SK-N-SH (cell line): Measurements from ENCODE around the gene APOF. TPM values are rescaled to one million over a fixed set of nuclear protein-coding genes. Genes with fewer than 3 reads are reported as not detected.

Experiments used
- CTCF ChIA-PET: fragments of 300-600, 350-600 bp; formaldehyde crosslinking; extraction: SDS; loops from one replicate; lab custom pipeline; 2021; lab: Yijun Ruan, JAX
- POLR2A ChIA-PET: fragments of 350-600 bp; sonication (Branson Sonifier 250); formaldehyde crosslinking; extraction: SDS; loops from one replicate; lab custom pipeline; 2020; ENCODE audit warnings: antibody characterized with exemption, inconsistent platforms; lab: Yijun Ruan, JAX
- DNase-seq: peaks from one replicate; pipeline ENCODE4 v3.0.0; 2012
- H2AFZ ChIP-seq: fragments of 200-600 bp; sonication (generic); 2 replicates; pipeline ENCODE4 v1.8.1; 2016; ENCODE audit warnings: antibody characterized with exemption, mild to moderate bottlenecking, low read depth
- H3F3A ChIP-seq: fragments of 200-600 bp; sonication (generic); replicated peaks from 2 replicates; pipeline ENCODE3; 2016; ENCODE audit warnings: antibody characterized with exemption, mild to moderate bottlenecking; ENCODE audit not compliant: insufficient read depth
- H3K27ac ChIP-seq, 2 experiments: fragments of 200-500 bp in 1 of 2; fragments of 200-600 bp in 1 of 2; sonication (Bioruptor generic) in 1 of 2; sonication (generic), shearing (Covaris generic) in 1 of 2; 2 replicates each; pipeline versions ENCODE4 v1.5.1 to v1.6.1; 2014 to 2016; ENCODE audit warnings: low read depth in 2 of 2, inconsistent platforms in 1 of 2, low read length in 1 of 2, mild to moderate bottlenecking in 1 of 2, mixed read lengths in 1 of 2
- H3K27me3 ChIP-seq: fragments of 200-600 bp; sonication (generic), shearing (Covaris generic); 2 replicates; pipeline ENCODE4 v1.6.1; 2016; ENCODE audit warnings: mixed run types; ENCODE audit not compliant: insufficient read depth
- H3K36me3 ChIP-seq, 2 experiments: fragments of 200-500 bp in 1 of 2; fragments of 200-600 bp in 1 of 2; sonication (Bioruptor generic) in 1 of 2; sonication (generic) in 1 of 2; replicated peaks in 1 of 2; 2 replicates each; pipeline versions ENCODE3 to v1.5.1; 2014 to 2016; ENCODE audit warnings: low read length in 1 of 2, mild to moderate bottlenecking in 1 of 2; ENCODE audit not compliant: insufficient read depth in 2 of 2, control insufficient read depth in 1 of 2
- H3K4me1 ChIP-seq, 2 experiments: fragments of 200-500 bp in 1 of 2; fragments of 200-600 bp in 1 of 2; sonication (Bioruptor generic) in 1 of 2; sonication (generic), shearing (Covaris generic) in 1 of 2; 2 replicates each; pipeline versions ENCODE4 v1.5.1 to v1.6.1; 2014 to 2016; ENCODE audit warnings: low read depth in 1 of 2, low read length in 1 of 2, mixed run types in 1 of 2; ENCODE audit not compliant: insufficient read depth in 2 of 2, control insufficient read depth in 1 of 2
- H3K4me2 ChIP-seq: fragments of 200-600 bp; sonication (generic), shearing (Covaris generic); 2 replicates; pipeline ENCODE4 v1.6.1; 2017; ENCODE audit warnings: mixed run types
- H3K4me3 ChIP-seq, 2 experiments: fragments of 200-500 bp in 1 of 2; fragments of 200-600 bp in 1 of 2; sonication (Bioruptor generic) in 1 of 2; sonication (generic), shearing (Covaris generic) in 1 of 2; 2 replicates each; pipeline versions ENCODE4 v1.5.1 to v1.8.1; 2014 to 2016; ENCODE audit warnings: low read depth in 2 of 2, inconsistent platforms in 1 of 2, low read length in 1 of 2, mild to moderate bottlenecking in 1 of 2, mixed read lengths in 1 of 2, moderate library complexity in 1 of 2
- H3K79me2 ChIP-seq: fragments of 200-600 bp; sonication (generic); 2 replicates; pipeline ENCODE4 v1.8.1; 2017; ENCODE audit warnings: mild to moderate bottlenecking; ENCODE audit not compliant: insufficient read depth
- H3K9ac ChIP-seq: fragments of 200-600 bp; sonication (generic); 2 replicates; pipeline ENCODE4 v1.6.1; 2017; ENCODE audit warnings: mixed run types
- H3K9me2 ChIP-seq: fragments of 200-600 bp; sonication (generic); 2 replicates; pipeline ENCODE4 v1.6.1; 2017; ENCODE audit warnings: mixed run types
- H3K9me3 ChIP-seq: fragments of 200-600 bp; sonication (generic); 2 replicates; pipeline ENCODE4 v1.6.1; 2017; ENCODE audit warnings: mixed run types, mild to moderate bottlenecking, moderate library complexity
- H4K20me1 ChIP-seq: fragments of 200-600 bp; sonication (generic); 2 replicates; pipeline ENCODE4 v1.6.1; 2017; ENCODE audit warnings: mild to moderate bottlenecking, mixed run types; ENCODE audit not compliant: insufficient read depth
- CHD2 ChIP-seq: fragments of 150-350 bp; IDR thresholded peaks from 2 replicates; pipeline ENCODE4 v1.6.1; 2018; ENCODE audit warnings: low read length; ENCODE audit not compliant: partially characterized antibody
- CTCF ChIP-seq: fragments of 200-600 bp; sonication (generic); IDR thresholded peaks from 2 replicates; pipeline ENCODE4 v1.6.1; 2017; ENCODE audit warnings: antibody characterized with exemption, mild to moderate bottlenecking, moderate library complexity
- FOXJ3 ChIP-seq: sonication (generic); formaldehyde crosslinking; IDR thresholded peaks from 2 replicates; pipeline ENCODE4 v1.5.1; 2020; ENCODE audit warnings: mild to moderate bottlenecking, missing genetic modification reagents
- FOXM1 ChIP-seq: IDR thresholded peaks from 2 replicates; pipeline ENCODE4 v1.4.0; 2012; ENCODE audit warnings: low read depth, mild to moderate bottlenecking
- GABPA ChIP-seq: IDR thresholded peaks from 2 replicates; pipeline ENCODE4 v1.4.0; 2012; ENCODE audit warnings: low read depth, mild to moderate bottlenecking
- GATA2 ChIP-seq: sonication (generic); formaldehyde crosslinking; IDR thresholded peaks from 2 replicates; pipeline ENCODE4 v1.5.0; 2020; ENCODE audit warnings: mild to moderate bottlenecking, missing genetic modification reagents
- IRF3 ChIP-seq: fragments of 150-350 bp; IDR thresholded peaks from 2 replicates; pipeline ENCODE4 v1.6.1; 2016; ENCODE audit warnings: mild to moderate bottlenecking, low read depth, low read length
- JUND ChIP-seq: IDR thresholded peaks from 2 replicates; pipeline ENCODE4 v1.4.0; 2012
- NFIC ChIP-seq: IDR thresholded peaks from 2 replicates; pipeline ENCODE4 v1.4.0; 2012; ENCODE audit warnings: borderline replicate concordance
- NRF1 ChIP-seq: IDR thresholded peaks from 2 replicates; pipeline ENCODE4 v1.6.1; 2012; ENCODE audit warnings: low read depth, mild to moderate bottlenecking, low read length
- PBX3 ChIP-seq: IDR thresholded peaks from 2 replicates; pipeline ENCODE4; 2012
- RAD21 ChIP-seq: IDR thresholded peaks from 2 replicates; pipeline ENCODE4 v1.6.1; 2012; ENCODE audit warnings: mild to moderate bottlenecking, low read length
- RXRA ChIP-seq: IDR thresholded peaks from 2 replicates; pipeline ENCODE4 v1.4.0; 2012; ENCODE audit warnings: low read depth, mild to moderate bottlenecking, borderline replicate concordance
- TEAD4 ChIP-seq: IDR thresholded peaks from 2 replicates; pipeline ENCODE4 v1.4.0; 2012; ENCODE audit warnings: mild to moderate bottlenecking, borderline replicate concordance; ENCODE audit not compliant: insufficient read depth
- WGBS: methylation state at CpG from one replicate; pipeline ENCODE4 v1.1.6; 2017; ENCODE audit warnings: low lambda C conversion rate; 5-methylcytosine and 5-hydroxymethylcytosine counted together
- polyA plus RNA-seq, 3 experiments: library from polyadenylated mRNA; depleted of rRNA; stranded (reverse); fragments of >200 nt; gene quantifications; 2 replicates each; pipeline ENCODE4 v1.2.3, GENCODE V29; 2012
- TF ChIP-seq, protein P1 (sequence below): IDR thresholded peaks from 2 replicates; pipeline ENCODE4 v1.4.0; 2012; ENCODE audit warnings: low read depth, borderline replicate concordance
- TF ChIP-seq, protein P2 (sequence below): IDR thresholded peaks from 2 replicates; pipeline ENCODE4 v1.4.0; 2012; ENCODE audit warnings: low read depth

APOF gene
- polyA plus RNA-seq, 1 of the 3 experiments (the other 2 are of a cell fraction), result not detected

DNA sequence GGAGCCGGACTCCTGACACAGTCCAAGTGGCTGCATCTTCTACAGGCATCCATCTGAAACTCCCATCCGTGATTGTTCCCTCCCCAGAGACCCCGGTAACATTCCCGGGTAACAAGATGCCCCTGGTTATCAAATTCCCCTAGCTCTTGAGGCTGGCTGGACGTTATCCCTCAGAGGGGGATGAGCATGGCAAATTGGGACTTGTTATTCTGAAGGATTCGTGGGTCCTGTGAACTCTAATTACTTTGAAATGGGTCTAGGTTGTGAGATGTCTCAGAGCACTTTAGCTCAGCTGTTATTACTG is 28.2 kb downstream of the APOF start:
- Histone ChIP-seq H3K9me2 (no peaks in the 10 kb centered on the region), H3K27me3 (no peaks in the 10 kb centered on the region), H3K79me2 (peaks cover 4% of the 10 kb centered on the region; the same call in 1 of the 2 replicates), H3K9me3 (no peaks in the 10 kb centered on the region), H3K4me1 (peaks cover 4 to 8% of the 10 kb centered on the region in 2 experiments; a peak in 1 of 4 replicates), H2AFZ (peak overlapping the region; percentile 72; the same call in 1 of the 2 replicates), H3K9ac (peak overlapping the region; percentile 87), H3K27ac (peak overlapping the region; percentile 84 to 97), H3K4me3 (peak overlapping the region; percentile 61 to 73), H3F3A (peaks cover 5% of the 10 kb centered on the region), H3K4me2 (peak overlapping the region; percentile 87), H3K36me3 (no peaks in the 10 kb centered on the region), H4K20me1 (no peaks in the 10 kb centered on the region)
- DNase-seq, result no peak
- WGBS, result 1% methylated on average over 6 of the region's 6 CpGs
- POLR2A ChIA-PET, result interaction anchor here (0.7 to 3.1 kb wide), 7 partner anchors 9 to 130 kb away, joined by 3 to 26 read pairs (median 6); partner anchors contain the start of genes CNPY2, STAT2 and TIMELESS
- TF ChIP-seq RAD21 (no peak), FOXJ3 (CRISPR knock-in tag) (no peak), FOXM1 (no peak), GATA2 (CRISPR knock-in tag) (no peak), NRF1 (no peak), PBX3 (no peak), RXRA (no peak), JUND (no peak), GABPA (no peak), NFIC (no peak)
- TF ChIP-seq, protein P1, sequence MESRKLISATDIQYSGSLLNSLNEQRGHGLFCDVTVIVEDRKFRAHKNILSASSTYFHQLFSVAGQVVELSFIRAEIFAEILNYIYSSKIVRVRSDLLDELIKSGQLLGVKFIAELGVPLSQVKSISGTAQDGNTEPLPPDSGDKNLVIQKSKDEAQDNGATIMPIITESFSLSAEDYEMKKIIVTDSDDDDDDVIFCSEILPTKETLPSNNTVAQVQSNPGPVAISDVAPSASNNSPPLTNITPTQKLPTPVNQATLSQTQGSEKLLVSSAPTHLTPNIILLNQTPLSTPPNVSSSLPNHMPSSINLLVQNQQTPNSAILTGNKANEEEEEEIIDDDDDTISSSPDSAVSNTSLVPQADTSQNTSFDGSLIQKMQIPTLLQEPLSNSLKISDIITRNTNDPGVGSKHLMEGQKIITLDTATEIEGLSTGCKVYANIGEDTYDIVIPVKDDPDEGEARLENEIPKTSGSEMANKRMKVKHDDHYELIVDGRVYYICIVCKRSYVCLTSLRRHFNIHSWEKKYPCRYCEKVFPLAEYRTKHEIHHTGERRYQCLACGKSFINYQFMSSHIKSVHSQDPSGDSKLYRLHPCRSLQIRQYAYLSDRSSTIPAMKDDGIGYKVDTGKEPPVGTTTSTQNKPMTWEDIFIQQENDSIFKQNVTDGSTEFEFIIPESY, result no peak
- CTCF ChIA-PET, result interaction anchor here (0.7 to 1.0 kb wide), 3 partner anchors 10 to 27 kb away, joined by 3 to 4 read pairs (median 3); no protein-coding TSS in a partner anchor

DNA sequence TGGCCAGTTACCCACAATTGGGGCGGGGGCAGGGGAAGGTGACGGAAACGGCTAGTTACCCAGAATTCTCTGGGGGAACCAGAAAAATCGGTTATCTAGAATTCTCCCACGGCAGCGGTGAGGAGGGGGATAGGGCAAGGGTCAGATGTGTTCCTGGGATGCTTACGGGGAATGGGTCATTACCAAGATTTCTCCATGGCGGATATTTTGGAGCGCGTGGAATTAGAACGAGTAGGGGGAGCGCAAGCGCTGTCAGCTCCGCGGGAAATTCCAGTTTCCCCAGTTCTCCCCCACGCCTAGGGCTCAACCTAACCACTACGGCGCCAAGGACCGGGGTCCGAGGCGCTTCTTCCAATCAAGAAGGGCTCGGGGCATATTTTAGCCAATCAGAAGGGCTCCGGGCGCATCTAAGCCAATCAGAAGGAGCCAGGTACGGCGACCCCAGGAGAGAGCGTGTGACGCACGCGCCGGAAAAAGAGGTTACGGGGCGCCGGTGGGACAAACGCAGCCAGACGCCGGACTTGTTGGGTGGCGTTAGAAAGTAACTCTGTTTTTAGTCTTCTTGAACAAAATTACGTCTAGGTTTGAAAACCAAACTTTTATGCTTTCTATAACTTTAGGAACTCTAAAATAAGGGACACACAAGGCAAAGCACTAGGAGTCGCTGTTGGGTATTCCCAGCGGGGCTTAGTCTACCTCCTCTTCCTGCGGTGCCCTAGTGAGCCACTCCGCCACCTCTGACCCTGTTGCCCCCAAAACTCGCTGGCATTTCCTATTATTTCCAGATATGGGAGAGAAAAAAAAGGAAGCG is 28.8 kb downstream of the APOF start, which contains the start of gene PAN2:
Gene PAN2 (minus strand): TSS at position 322 of the 811 bp plus-strand sequence. CDS start 906 bp downstream, outside the sequence.
- no peaks in the 10 kb centered on the region for H3K36me3 ChIP-seq
- H3K27ac ChIP-seq, result peak within 1 kb of the TSS; percentile 84 to 97
- 1% methylated on average over 45 of the region's 45 CpGs for WGBS
- TF ChIP-seq IRF3, result peak; percentile 80
- TF ChIP-seq, protein P2, sequence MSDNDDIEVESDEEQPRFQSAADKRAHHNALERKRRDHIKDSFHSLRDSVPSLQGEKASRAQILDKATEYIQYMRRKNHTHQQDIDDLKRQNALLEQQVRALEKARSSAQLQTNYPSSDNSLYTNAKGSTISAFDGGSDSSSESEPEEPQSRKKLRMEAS, result peak; percentile 75
- no peak for TF ChIP-seq RXRA
- TF ChIP-seq TEAD4, result no peak
- peak; percentile 55 for TF ChIP-seq NRF1
- TF ChIP-seq CHD2, result peak; percentile 62
- TF ChIP-seq CTCF, result peak; percentile 80
- peak; percentile 45 for TF ChIP-seq PBX3
- TF ChIP-seq GABPA, result peak; percentile 61; the same call in 1 of the 2 replicates
- TF ChIP-seq FOXM1, result no peak
- TF ChIP-seq JUND, result no peak
- TF ChIP-seq RAD21, result no peak
- TF ChIP-seq FOXJ3 (CRISPR knock-in tag), result no peak

More for the DNA sequence above, 28.8 kb downstream of the APOF start, which contains the start of gene PAN2:
- Histone ChIP-seq H4K20me1 (no peaks in the 10 kb centered on the region), H3K4me2 (peak within 1 kb of the TSS; percentile 87), H3K79me2 (peaks cover 4% of the 10 kb centered on the region; the same call in 1 of the 2 replicates), H3K4me1 (peaks cover 4 to 8% of the 10 kb centered on the region in 2 experiments; a peak in 1 of 4 replicates), H3K27me3 (no peaks in the 10 kb centered on the region), H2AFZ (peak within 1 kb of the TSS; percentile 85), H3K9me2 (no peaks in the 10 kb centered on the region), H3K9me3 (no peaks in the 10 kb centered on the region), H3K4me3 (peak within 1 kb of the TSS; percentile 61 to 73), H3K9ac (peak within 1 kb of the TSS; percentile 87), H3F3A (peaks cover 5% of the 10 kb centered on the region)
- peak; percentile 93 for DNase-seq
- POLR2A ChIA-PET, result interaction anchor here (0.8 to 3.1 kb wide), 7 partner anchors 9 to 131 kb away, joined by 3 to 26 read pairs (median 6); partner anchors contain the start of genes CNPY2, STAT2 and TIMELESS
- CTCF ChIA-PET, result interaction anchor here (0.7 to 2.2 kb wide), 7 partner anchors 9 to 215 kb away, joined by 3 to 17 read pairs (median 3); partner anchors contain the start of gene ZC3H10
